ENCODE measurements around the gene TMEM141. TPM values are rescaled to one million over a fixed set of nuclear protein-coding genes. Genes with fewer than 3 reads are reported as not detected.

Gene TMEM141
- 324 TPM for polyA plus RNA-seq
- long read RNA-seq, donor 1, transcript TMEM141-201 (5 exons, 768 nt) = major isoform, 82 of 93 reads
- long read RNA-seq, donor 1, transcript TMEM141-204 (4 exons, 683 nt) = minor isoform, 6 of 93 reads
- long read RNA-seq, donor 1, partial matches to known transcripts = 0 of 93 reads
- long read RNA-seq, donor 1, other reads (novel, unspliced or antisense) = 0 of 93 reads
- long read RNA-seq, donor 2, transcript TMEM141-204 (4 exons, 683 nt) = minor isoform, 11 of 342 reads
- long read RNA-seq, donor 2, transcript TMEM141-203 (4 exons, 491 nt) = minor isoform, 7 of 342 reads
- long read RNA-seq, donor 2, transcript TMEM141-201 (5 exons, 768 nt) = major isoform, 219 of 342 reads
- long read RNA-seq, donor 2, transcript TMEM141-202 (5 exons, 839 nt) = minor isoform, 17 of 342 reads
- long read RNA-seq, donor 2, partial matches to known transcripts = 77 of 342 reads
- long read RNA-seq, donor 2, other reads (novel, unspliced or antisense) = 10 of 342 reads
- long read RNA-seq, donor 3 = 0 reads
- long read RNA-seq, donor 4, transcript TMEM141-204 (4 exons, 683 nt) = minor isoform, 5 of 40 reads
- long read RNA-seq, donor 4, transcript TMEM141-201 (5 exons, 768 nt) = major isoform, 31 of 40 reads
- long read RNA-seq, donor 4, partial matches to known transcripts = 0 of 40 reads
- long read RNA-seq, donor 4, other reads (novel, unspliced or antisense) = 0 of 40 reads
- long read RNA-seq, donor 5, transcript TMEM141-202 (5 exons, 839 nt) = minor isoform, 18 of 178 reads
- long read RNA-seq, donor 5, transcript TMEM141-201 (5 exons, 768 nt) = major isoform, 148 of 178 reads
- long read RNA-seq, donor 5, partial matches to known transcripts = 9 of 178 reads
- long read RNA-seq, donor 5, other reads (novel, unspliced or antisense) = 0 of 178 reads
- long read RNA-seq, donor 6, transcript TMEM141-202 (5 exons, 839 nt) = minor isoform, 14 of 191 reads
- long read RNA-seq, donor 6, transcript TMEM141-201 (5 exons, 768 nt) = major isoform, 144 of 191 reads
- long read RNA-seq, donor 6, transcript TMEM141-204 (4 exons, 683 nt) = minor isoform, 7 of 191 reads
- long read RNA-seq, donor 6, partial matches to known transcripts = 18 of 191 reads
- long read RNA-seq, donor 6, other reads (novel, unspliced or antisense) = 5 of 191 reads
- long read RNA-seq, donor 7, transcript TMEM141-202 (5 exons, 839 nt) = minor isoform, 16 of 133 reads
- long read RNA-seq, donor 7, transcript TMEM141-201 (5 exons, 768 nt) = major isoform, 81 of 133 reads
- long read RNA-seq, donor 7, transcript TMEM141-204 (4 exons, 683 nt) = minor isoform, 6 of 133 reads
- long read RNA-seq, donor 7, partial matches to known transcripts = 30 of 133 reads
- long read RNA-seq, donor 7, other reads (novel, unspliced or antisense) = 0 of 133 reads
- long read RNA-seq, donor 8, transcript TMEM141-204 (4 exons, 683 nt) = minor isoform, 9 of 308 reads
- long read RNA-seq, donor 8, transcript TMEM141-202 (5 exons, 839 nt) = minor isoform, 28 of 308 reads
- long read RNA-seq, donor 8, transcript TMEM141-201 (5 exons, 768 nt) = major isoform, 252 of 308 reads
- long read RNA-seq, donor 8, partial matches to known transcripts = 15 of 308 reads
- long read RNA-seq, donor 8, other reads (novel, unspliced or antisense) = 0 of 308 reads
- long read RNA-seq, donor 9, transcript TMEM141-202 (5 exons, 839 nt) = minor isoform, 27 of 255 reads
- long read RNA-seq, donor 9, transcript TMEM141-201 (5 exons, 768 nt) = major isoform, 201 of 255 reads
- long read RNA-seq, donor 9, transcript TMEM141-204 (4 exons, 683 nt) = minor isoform, 6 of 255 reads
- long read RNA-seq, donor 9, partial matches to known transcripts = 19 of 255 reads
- long read RNA-seq, donor 9, other reads (novel, unspliced or antisense) = 0 of 255 reads
- long read RNA-seq, donor 10, transcript TMEM141-202 (5 exons, 839 nt) = minor isoform, 21 of 186 reads
- long read RNA-seq, donor 10, transcript TMEM141-204 (4 exons, 683 nt) = minor isoform, 10 of 186 reads
- long read RNA-seq, donor 10, transcript TMEM141-201 (5 exons, 768 nt) = major isoform, 155 of 186 reads
- long read RNA-seq, donor 10, partial matches to known transcripts = 0 of 186 reads
- long read RNA-seq, donor 10, other reads (novel, unspliced or antisense) = 0 of 186 reads
- long read RNA-seq, donor 11, transcript TMEM141-204 (4 exons, 683 nt) = minor isoform, 5 of 150 reads
- long read RNA-seq, donor 11, transcript TMEM141-202 (5 exons, 839 nt) = minor isoform, 10 of 150 reads
- long read RNA-seq, donor 11, transcript TMEM141-201 (5 exons, 768 nt) = major isoform, 127 of 150 reads
- long read RNA-seq, donor 11, partial matches to known transcripts = 7 of 150 reads
- long read RNA-seq, donor 11, other reads (novel, unspliced or antisense) = 0 of 150 reads

GRCh38 chr9:136790640-136791515, at the start of gene TMEM141:
TSS of gene TMEM141 (plus strand) at chr9:136791344. CDS start at chr9:136791371, 27 bp downstream.
- H3K9me3 ChIP-seq (ENCODE audit: control insufficient read depth, low read depth, low read length) = no peaks in the 10 kb centered on the region
- H3K27ac ChIP-seq (ENCODE audit: low read length) = peak within 1 kb of the TSS; percentile 100
- peaks cover 63% of the 10 kb centered on the region for H3K4me1 ChIP-seq (ENCODE audit: control insufficient read depth, insufficient read depth, low read length)
- H3K27me3 ChIP-seq (ENCODE audit: control insufficient read depth, insufficient read depth, low read length) = no peaks in the 10 kb centered on the region
- DNase-seq = peak; percentile 99
- peaks cover 17% of the 10 kb centered on the region for H3K36me3 ChIP-seq (ENCODE audit: control insufficient read depth, insufficient read depth, low read length)
- no CpG with 5 or more reads among the region's 70 CpGs for WGBS (ENCODE audit: insufficient coverage, low lambda C conversion rate)
- H3K4me3 ChIP-seq (ENCODE audit: low read length) = peak within 1 kb of the TSS; percentile 98

- DNase-seq = peak in 1 of 2 donors; percentile 64
- H3K9me3 ChIP-seq (ENCODE audit: control insufficient read depth, low read depth, low read length) = peaks cover 21% of the 10 kb centered on the region
- WGBS (ENCODE audit: insufficient coverage, low lambda C conversion rate) = no CpG with 5 or more reads among the region's 32 CpGs
- H3K27ac ChIP-seq (ENCODE audit: low read length) = no peak overlapping the region
- H3K4me1 ChIP-seq (ENCODE audit: control insufficient read depth, insufficient read depth, low read length) = peaks cover 30% of the 10 kb centered on the region
- H3K27me3 ChIP-seq (ENCODE audit: control insufficient read depth, insufficient read depth, low read length) = peaks cover 24% of the 10 kb centered on the region
- no peaks in the 10 kb centered on the region for H3K36me3 ChIP-seq (ENCODE audit: control insufficient read depth, insufficient read depth, low read length)
- peak overlapping the region; percentile 14 for H3K4me3 ChIP-seq (ENCODE audit: low read length)
These were observed 49.1 kb upstream of the TMEM141 start for GRCh38 chr9:136741883-136742571.

- H3K27me3 ChIP-seq (ENCODE audit: control insufficient read depth, insufficient read depth, low read length) = peaks cover 24% of the 10 kb centered on the region
- no peaks in the 10 kb centered on the region for H3K36me3 ChIP-seq (ENCODE audit: control insufficient read depth, insufficient read depth, low read length)
- DNase-seq = peak in 1 of 2 donors; percentile 39
- no peak within 1 kb of the TSS for H3K27ac ChIP-seq (ENCODE audit: low read length)
- no CpG with 5 or more reads among the region's 25 CpGs for WGBS (ENCODE audit: insufficient coverage, low lambda C conversion rate)
- peaks cover 26% of the 10 kb centered on the region for H3K9me3 ChIP-seq (ENCODE audit: control insufficient read depth, low read depth, low read length)
- H3K4me3 ChIP-seq (ENCODE audit: low read length) = peak within 1 kb of the TSS; percentile 14
- peaks cover 30% of the 10 kb centered on the region for H3K4me1 ChIP-seq (ENCODE audit: control insufficient read depth, insufficient read depth, low read length)
These were observed 48.4 kb upstream of the TMEM141 start, which contains the start of gene LCN10 for GRCh38 chr9:136742591-136743391. TSS of gene LCN10 (minus strand) at chr9:136742940. CDS start at chr9:136742903, 37 bp downstream.

- Histone ChIP-seq H3K36me3 (ENCODE audit: control insufficient read depth, insufficient read depth, low read length) (no peaks in the 10 kb centered on the region), H3K9me3 (ENCODE audit: control insufficient read depth, low read depth, low read length) (peaks cover 26% of the 10 kb centered on the region), H3K27me3 (ENCODE audit: control insufficient read depth, insufficient read depth, low read length) (peaks cover 24% of the 10 kb centered on the region), H3K27ac (ENCODE audit: low read length) (no peak overlapping the region), H3K4me3 (ENCODE audit: low read length) (no peak overlapping the region), H3K4me1 (ENCODE audit: control insufficient read depth, insufficient read depth, low read length) (peaks cover 30% of the 10 kb centered on the region)
- WGBS (ENCODE audit: insufficient coverage, low lambda C conversion rate) = no CpG with 5 or more reads among the region's 16 CpGs
- no peak for DNase-seq
These were observed 47.4 kb upstream of the TMEM141 start for GRCh38 chr9:136743639-136744211.

- peaks cover 24% of the 10 kb centered on the region for H3K27me3 ChIP-seq (ENCODE audit: control insufficient read depth, insufficient read depth, low read length)
- DNase-seq = no peak
- H3K4me3 ChIP-seq (ENCODE audit: low read length) = no peak overlapping the region
- H3K36me3 ChIP-seq (ENCODE audit: control insufficient read depth, insufficient read depth, low read length) = no peaks in the 10 kb centered on the region
- H3K4me1 ChIP-seq (ENCODE audit: control insufficient read depth, insufficient read depth, low read length) = peaks cover 30% of the 10 kb centered on the region
- WGBS (ENCODE audit: insufficient coverage, low lambda C conversion rate) = no CpG with 5 or more reads among the region's 18 CpGs
- H3K27ac ChIP-seq (ENCODE audit: low read length) = no peak overlapping the region
- peaks cover 18% of the 10 kb centered on the region for H3K9me3 ChIP-seq (ENCODE audit: control insufficient read depth, low read depth, low read length)
These were observed 46.4 kb upstream of the TMEM141 start for GRCh38 chr9:136744773-136745172.

GRCh38 chr9:136745389-136746154, 45.6 kb upstream of the TMEM141 start:
- Histone ChIP-seq H3K4me3 (ENCODE audit: low read length) (no peak overlapping the region), H3K27ac (ENCODE audit: low read length) (no peak overlapping the region), H3K36me3 (ENCODE audit: control insufficient read depth, insufficient read depth, low read length) (no peaks in the 10 kb centered on the region), H3K4me1 (ENCODE audit: control insufficient read depth, insufficient read depth, low read length) (peaks cover 26% of the 10 kb centered on the region), H3K9me3 (ENCODE audit: control insufficient read depth, low read depth, low read length) (peaks cover 12% of the 10 kb centered on the region), H3K27me3 (ENCODE audit: control insufficient read depth, insufficient read depth, low read length) (peaks cover 19% of the 10 kb centered on the region)
- DNase-seq = no peak
- no CpG with 5 or more reads among the region's 23 CpGs for WGBS (ENCODE audit: insufficient coverage, low lambda C conversion rate)

GRCh38 chr9:136746155-136746490, 45.0 kb upstream of the TMEM141 start:
- H3K4me3 ChIP-seq (ENCODE audit: low read length) = no peak overlapping the region
- H3K27ac ChIP-seq (ENCODE audit: low read length) = no peak overlapping the region
- no peaks in the 10 kb centered on the region for H3K36me3 ChIP-seq (ENCODE audit: control insufficient read depth, insufficient read depth, low read length)
- no CpG with 5 or more reads among the region's 22 CpGs for WGBS (ENCODE audit: insufficient coverage, low lambda C conversion rate)
- DNase-seq = no peak
- H3K9me3 ChIP-seq (ENCODE audit: control insufficient read depth, low read depth, low read length) = peaks cover 7% of the 10 kb centered on the region
- peaks cover 18% of the 10 kb centered on the region for H3K27me3 ChIP-seq (ENCODE audit: control insufficient read depth, insufficient read depth, low read length)
- H3K4me1 ChIP-seq (ENCODE audit: control insufficient read depth, insufficient read depth, low read length) = peaks cover 21% of the 10 kb centered on the region

Measured in large intestine (tissue), 12 donors.